Neural progenitor cell (in vitro differentiated cells): ENCODE measurements around the gene DNAJB2.

ENCODE experiments used
- EZH2 ChIP-seq: fragments of 200-600 bp; sonication (generic); IDR thresholded peaks from 2 replicates; pipeline ENCODE4 v1.6.1; 2017; ENCODE audit warnings: antibody characterized with exemption, mild to moderate bottlenecking, moderate library complexity
- TF ChIP-seq, protein P1 (sequence below): fragments of 200-600 bp; sonication (generic); IDR thresholded peaks from 2 replicates; pipeline ENCODE4 v1.5.1; 2017; ENCODE audit warnings: antibody characterized with exemption, mild to moderate bottlenecking

GRCh38 chr2:219286436-219287115 is 7.4 kb downstream of the DNAJB2 start:
- TF ChIP-seq, protein P1, sequence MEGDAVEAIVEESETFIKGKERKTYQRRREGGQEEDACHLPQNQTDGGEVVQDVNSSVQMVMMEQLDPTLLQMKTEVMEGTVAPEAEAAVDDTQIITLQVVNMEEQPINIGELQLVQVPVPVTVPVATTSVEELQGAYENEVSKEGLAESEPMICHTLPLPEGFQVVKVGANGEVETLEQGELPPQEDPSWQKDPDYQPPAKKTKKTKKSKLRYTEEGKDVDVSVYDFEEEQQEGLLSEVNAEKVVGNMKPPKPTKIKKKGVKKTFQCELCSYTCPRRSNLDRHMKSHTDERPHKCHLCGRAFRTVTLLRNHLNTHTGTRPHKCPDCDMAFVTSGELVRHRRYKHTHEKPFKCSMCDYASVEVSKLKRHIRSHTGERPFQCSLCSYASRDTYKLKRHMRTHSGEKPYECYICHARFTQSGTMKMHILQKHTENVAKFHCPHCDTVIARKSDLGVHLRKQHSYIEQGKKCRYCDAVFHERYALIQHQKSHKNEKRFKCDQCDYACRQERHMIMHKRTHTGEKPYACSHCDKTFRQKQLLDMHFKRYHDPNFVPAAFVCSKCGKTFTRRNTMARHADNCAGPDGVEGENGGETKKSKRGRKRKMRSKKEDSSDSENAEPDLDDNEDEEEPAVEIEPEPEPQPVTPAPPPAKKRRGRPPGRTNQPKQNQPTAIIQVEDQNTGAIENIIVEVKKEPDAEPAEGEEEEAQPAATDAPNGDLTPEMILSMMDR: no peak
- TF ChIP-seq EZH2: no peak
